Tibial nerve (tissue), 4 donors: ENCODE data around the gene C16orf54. TPM values are rescaled to one million over a fixed set of nuclear protein-coding genes. Genes with fewer than 3 reads are reported as not detected.
"Not testable (repeated sequence)": the region's sequence is repeated elsewhere in the genome, so short reads cannot be mapped to it uniquely, and the experiment has no call there.

Experiments used
- DNase-seq, 2 donors: peaks; one replicate each; pipeline ENCODE4 v3.0.0-alpha.2; 2019; ENCODE audit warnings: low spot score in 2 of 2
- H3K27ac ChIP-seq, 4 donors: fragments of 200-600 bp; sonication (generic) in 3 of 4; one replicate each; pipeline ENCODE4 v1.5.1; 2017 to 2019; ENCODE audit warnings: mild to moderate bottlenecking in 1 of 4
- H3K27me3 ChIP-seq, 2 donors: fragments of 200-600 bp; sonication (generic) in 1 of 2; one replicate each; pipeline versions ENCODE4 v1.5.1 to v1.6.0; 2017 to 2019
- H3K36me3 ChIP-seq, 3 donors: fragments of 200-600 bp; sonication (generic); one replicate each; pipeline ENCODE4 v1.5.1; 2018 to 2019
- H3K4me1 ChIP-seq, 4 donors: fragments of 200-600 bp; sonication (generic) in 3 of 4; one replicate each; pipeline ENCODE4 v1.5.1; 2017 to 2019
- H3K4me3 ChIP-seq, 4 donors: fragments of 200-600 bp; sonication (generic) in 3 of 4; one replicate each; pipeline ENCODE4 v1.5.1; 2017 to 2019; ENCODE audit warnings: mild to moderate bottlenecking in 1 of 4, moderate library complexity in 1 of 4
- H3K9me3 ChIP-seq, 4 donors: fragments of 200-600 bp; sonication (generic) in 3 of 4; one replicate each; pipeline ENCODE4 v1.5.1; 2017 to 2019
- CTCF ChIP-seq, 5 experiments: fragments of 200-600 bp in 3 of 5; fragments of 450-650 bp in 2 of 5; sonication (generic) in 3 of 5; IDR thresholded peaks; one replicate each; pipeline ENCODE4 v1.5.1; 2016 to 2019; ENCODE audit warnings: antibody characterized with exemption in 5 of 5, mild to moderate bottlenecking in 3 of 5, moderate library complexity in 2 of 5
- EP300 ChIP-seq, 2 donors: sonication (generic); formaldehyde crosslinking; IDR thresholded peaks; one replicate each; pipeline ENCODE4 v1.6.1; 2017; ENCODE audit warnings: antibody characterized with exemption in 2 of 2, mild to moderate bottlenecking in 1 of 2
- POLR2A ChIP-seq, 2 donors: fragments of 450-650 bp; IDR thresholded peaks; one replicate each; pipeline ENCODE4 v1.6.1; 2017; ENCODE audit warnings: antibody characterized with exemption in 2 of 2, mild to moderate bottlenecking in 2 of 2, moderate library complexity in 2 of 2
- WGBS, 2 donors: methylation state at CpG; one replicate each; pipeline ENCODE4 v1.1.5; 2018; 5-methylcytosine and 5-hydroxymethylcytosine counted together
- total RNA-seq, 4 donors: library from RNA; depleted of rRNA; stranded (reverse); fragments of >200 nt; gene quantifications; one replicate each; pipeline ENCODE4 v1.1.0, GENCODE V29; 2016

Gene C16orf54
- total RNA-seq, 4 donors from 2014 or later = 0.20 to 2.8 (median 0.61) TPM

GRCh38 chr16:29738514-29738913 is 7.3 kb downstream of the C16orf54 start:
- 49 to 52% methylated on average over 2 of the region's 2 CpGs for WGBS, 2 donors
- no peak for DNase-seq

GRCh38 chr16:29737713-29738112 is 8.1 kb downstream of the C16orf54 start:
- no peak for DNase-seq
- no peaks in the 10 kb centered on the region for H3K4me1 ChIP-seq

More at GRCh38 chr16:29738514-29738913, 7.3 kb downstream of the C16orf54 start:
- no peaks in the 10 kb centered on the region for H3K4me1 ChIP-seq
- TF ChIP-seq EP300 (IDR thresholded peaks at IDR 0.05) = no peak
- no peak for TF ChIP-seq CTCF (IDR thresholded peaks at IDR 0.05)
- H3K9me3 ChIP-seq = peaks cover 0 to 12% (median 0%) of the 10 kb centered on the region in 4 donors
- no peaks in the 10 kb centered on the region for H3K36me3 ChIP-seq
- H3K27ac ChIP-seq = no peak overlapping the region
- H3K4me3 ChIP-seq = no peak overlapping the region
- H3K27me3 ChIP-seq = no peaks in the 10 kb centered on the region

GRCh38 chr16:29736764-29737163 is 9.0 kb downstream of the C16orf54 start:
- DNase-seq = no peak
- Histone ChIP-seq H3K27me3 (no peaks in the 10 kb centered on the region), H3K4me3 (no peak overlapping the region), H3K27ac (no peak overlapping the region), H3K9me3 (peaks cover 0 to 12% (median 0%) of the 10 kb centered on the region in 4 donors), H3K36me3 (no peaks in the 10 kb centered on the region), H3K4me1 (no peaks in the 10 kb centered on the region)
- TF ChIP-seq POLR2A (IDR thresholded peaks at IDR 0.05) = no peak
- TF ChIP-seq CTCF (IDR thresholded peaks at IDR 0.05) = no peak
- no peak for TF ChIP-seq EP300 (IDR thresholded peaks at IDR 0.05)
- 68 to 82% methylated on average over 6 of the region's 6 CpGs for WGBS, 2 donors

More at GRCh38 chr16:29737713-29738112, 8.1 kb downstream of the C16orf54 start:
- no peaks in the 10 kb centered on the region for H3K27me3 ChIP-seq
- H3K27ac ChIP-seq = no peak overlapping the region
- no peaks in the 10 kb centered on the region for H3K36me3 ChIP-seq
- H3K4me3 ChIP-seq = no peak overlapping the region
- WGBS, 2 donors = 45 to 63% methylated on average over 5 of the region's 5 CpGs
- TF ChIP-seq CTCF (IDR thresholded peaks at IDR 0.05) (no peak), EP300 (IDR thresholded peaks at IDR 0.05) (no peak), POLR2A (IDR thresholded peaks at IDR 0.05) (no peak)
- H3K9me3 ChIP-seq = peaks cover 0 to 12% (median 0%) of the 10 kb centered on the region in 4 donors

GRCh38 chr16:29736112-29736511 is 9.7 kb downstream of the C16orf54 start:
- Histone ChIP-seq H3K4me1 (no peaks in the 10 kb centered on the region), H3K27me3 (no peaks in the 10 kb centered on the region), H3K9me3 (peaks cover 0 to 12% (median 0%) of the 10 kb centered on the region in 4 donors), H3K36me3 (no peaks in the 10 kb centered on the region), H3K4me3 (no peak overlapping the region), H3K27ac (no peak overlapping the region)
- WGBS, 2 donors = 42 to 52% methylated on average over 5 of the region's 5 CpGs
- no peak for TF ChIP-seq CTCF (IDR thresholded peaks at IDR 0.05)
- no peak for TF ChIP-seq POLR2A (IDR thresholded peaks at IDR 0.05)
- TF ChIP-seq EP300 (IDR thresholded peaks at IDR 0.05) = no peak
- DNase-seq = no peak

- no peak for TF ChIP-seq POLR2A (IDR thresholded peaks at IDR 0.05)
- TF ChIP-seq CTCF (IDR thresholded peaks at IDR 0.05) = no peak
- no peak for TF ChIP-seq EP300 (IDR thresholded peaks at IDR 0.05)
- 50 to 68% methylated on average over 1 of the region's 1 CpG for WGBS, 2 donors
- no peaks in the 10 kb centered on the region for H3K4me1 ChIP-seq
- peaks cover 0 to under 1% of the 10 kb centered on the region in 2 donors for H3K27me3 ChIP-seq
- no peaks in the 10 kb centered on the region for H3K36me3 ChIP-seq
- peaks cover 0 to 12% (median 0%) of the 10 kb centered on the region in 4 donors for H3K9me3 ChIP-seq
- H3K4me3 ChIP-seq = no peak overlapping the region
- no peak for DNase-seq
- no peak overlapping the region for H3K27ac ChIP-seq
Observed at GRCh38 chr16:29734786-29735185, 11.0 kb downstream of the C16orf54 start.

GRCh38 chr16:29731768-29732601 is 13.8 kb downstream of the C16orf54 start:
- not testable (repeated sequence) for H3K4me3 ChIP-seq, H3K36me3 ChIP-seq, H3K27me3 ChIP-seq, DNase-seq, H3K9me3 ChIP-seq, H3K4me1 ChIP-seq, H3K27ac ChIP-seq
- 83 to 84% methylated on average over 13 of the region's 13 CpGs for WGBS, 2 donors
